Astrocyte of the cerebellum (primary cell): ENCODE data around the gene SLC9A9.
A peak's percentile ranks its signal among the peaks of the same experiment; 100 is the strongest.

Source experiments
- DNase-seq: peaks from one replicate; pipeline ENCODE4 v3.0.0-alpha.2; 2011; ENCODE audit warnings: low read depth
- H3K4me3 ChIP-seq: 2 replicates; pipeline ENCODE4 v1.5.1; 2011; ENCODE audit warnings: mild to moderate bottlenecking, low read depth, low read length, moderate library complexity
- CTCF ChIP-seq: IDR thresholded peaks from 2 replicates; pipeline ENCODE4 v1.5.1; 2012; ENCODE audit warnings: low read length, low read depth, moderate library complexity, mild to moderate bottlenecking; ENCODE audit errors: missing control alignments
- in situ Hi-C: cut with HindIII; loops from 2 replicates; pipeline ENCODE4 v1.10.0; 2017; ENCODE audit warnings: low sequenced_read_pairs

The SLC9A9 gene

GRCh38 chr3:143551761-143552160 is 296.5 kb downstream of the SLC9A9 start:
- no peak overlapping the region for H3K4me3 ChIP-seq
- no peak for DNase-seq
- in situ Hi-C loops = no loop called here
- no peak for TF ChIP-seq CTCF

DNA sequence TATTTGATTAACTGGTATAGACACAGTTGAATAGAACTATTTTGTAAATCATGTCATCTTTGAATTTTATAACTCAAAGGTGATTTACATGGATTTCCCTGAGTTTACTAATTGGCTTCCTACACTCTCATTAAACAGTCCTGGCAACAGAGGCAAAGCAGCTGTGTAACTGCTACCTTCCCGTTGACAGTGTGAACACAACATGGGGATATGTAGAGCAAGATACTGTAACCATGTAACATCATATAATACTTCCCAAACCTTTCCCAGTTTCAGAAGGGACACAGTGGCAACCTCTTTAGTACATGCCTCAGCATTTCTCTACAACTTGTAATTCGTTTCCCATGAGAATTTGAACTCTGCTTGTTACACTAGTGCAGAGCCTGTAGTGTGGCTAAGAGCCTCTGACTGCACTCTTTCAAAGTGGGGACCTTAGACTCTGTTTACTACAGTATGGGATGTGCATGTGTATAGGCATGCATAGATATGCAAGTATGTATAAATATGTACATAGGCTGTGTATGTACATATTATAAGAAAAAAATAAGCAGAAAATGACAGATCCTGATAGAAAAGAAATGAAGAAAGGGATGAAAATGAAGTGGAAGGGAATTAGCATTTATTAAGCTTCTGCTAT is 299.3 kb downstream of the SLC9A9 start:
- DNase-seq = no peak
- H3K4me3 ChIP-seq = no peak overlapping the region
- no peak for TF ChIP-seq CTCF
- in situ Hi-C loops = no loop called here

DNA sequence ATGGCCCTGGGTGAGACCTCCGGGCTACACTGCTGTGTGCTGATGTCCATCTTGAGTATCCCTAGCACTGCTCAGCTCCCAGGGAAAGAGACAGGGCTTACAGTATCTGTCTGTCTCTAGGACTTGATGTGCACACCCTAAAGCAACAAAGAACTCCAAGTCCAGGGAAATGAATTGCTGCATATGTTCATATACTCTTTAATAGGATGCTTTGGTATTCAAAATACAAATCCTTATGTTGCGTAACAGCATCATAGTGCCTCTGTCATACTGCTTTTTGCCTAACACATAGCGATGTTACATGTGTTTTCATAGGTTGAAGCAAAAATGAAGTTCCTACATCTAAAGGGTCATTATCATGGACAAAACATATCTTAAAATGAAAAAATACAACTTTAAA is 299.9 kb downstream of the SLC9A9 start:
- H3K4me3 ChIP-seq = no peak overlapping the region
- in situ Hi-C loops = no loop called here
- no peak for TF ChIP-seq CTCF
- DNase-seq = no peak

- in situ Hi-C loops = no loop called here
- no peak for TF ChIP-seq CTCF
- H3K4me3 ChIP-seq = no peak overlapping the region
- DNase-seq = peak; percentile 12
Observed at GRCh38 chr3:143538577-143538981, 309.7 kb downstream of the SLC9A9 start.

DNA sequence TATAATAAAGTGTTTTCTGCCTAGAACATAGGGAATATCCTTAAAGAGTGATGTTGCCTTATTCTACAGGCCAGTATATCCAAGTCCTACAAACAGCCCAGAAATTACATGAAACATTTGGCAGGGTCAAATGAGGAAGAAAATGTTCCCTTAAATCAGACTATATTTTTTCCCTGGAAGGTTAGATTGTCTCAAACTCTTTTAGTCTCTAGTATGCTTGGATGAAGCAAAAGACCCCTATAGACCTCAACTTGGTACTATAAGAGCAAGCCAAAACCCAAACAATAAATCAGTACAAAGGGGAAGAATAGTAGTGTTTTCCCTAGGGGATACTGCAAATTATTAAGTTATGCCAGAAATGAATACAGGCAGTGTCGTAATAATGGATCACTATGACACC is 310.2 kb downstream of the SLC9A9 start:
- no peak for DNase-seq
- no peak for TF ChIP-seq CTCF
- no peak overlapping the region for H3K4me3 ChIP-seq
- in situ Hi-C loops = no loop called here

DNA sequence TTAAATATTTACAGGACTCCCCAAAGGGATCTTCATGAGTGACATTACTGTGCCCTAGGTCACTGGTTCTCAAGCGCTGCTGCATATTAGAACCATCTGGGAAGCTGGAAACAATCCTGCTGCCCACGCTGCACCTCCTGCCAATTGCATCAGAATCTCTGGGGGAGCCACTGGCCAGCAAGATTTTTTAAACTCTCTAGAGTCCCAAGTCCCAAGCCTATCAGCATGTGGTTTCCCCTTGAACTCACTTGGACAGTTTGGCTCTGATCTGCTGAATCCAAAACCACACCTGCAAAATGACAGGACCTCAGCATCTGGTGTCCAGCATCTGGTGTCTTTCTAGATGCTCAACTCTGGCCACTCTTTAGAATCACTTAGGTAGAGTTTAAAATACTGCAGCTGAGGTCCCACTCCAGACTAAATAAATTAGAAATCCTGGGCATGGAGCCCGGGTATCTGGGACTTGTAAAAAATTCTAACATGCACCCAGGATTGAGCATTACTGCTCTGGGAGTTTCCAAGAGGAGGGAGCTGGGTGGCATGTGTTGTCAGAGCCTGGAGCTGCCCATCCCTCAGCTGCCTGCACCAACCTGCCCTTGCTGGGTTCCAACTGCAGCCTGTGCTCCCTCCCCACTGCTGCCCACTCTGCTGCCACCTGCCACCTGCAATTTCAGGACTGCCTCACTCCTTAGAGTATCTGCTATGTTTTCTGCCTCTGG is 311.3 kb downstream of the SLC9A9 start:
- TF ChIP-seq CTCF = no peak
- no peak overlapping the region for H3K4me3 ChIP-seq
- in situ Hi-C loops = no loop called here
- DNase-seq = no peak
